HG03039 (cell line): ENCODE results near the gene RBPJ.
"Not testable (repeated sequence)": the region's sequence is repeated elsewhere in the genome, so short reads cannot be mapped to it uniquely, and the experiment has no call there.

Source experiments
- ATAC-seq: cut with Tn5 transposase; IDR thresholded peaks from one replicate; pipeline ENCODE4 v1.9.1; 2021; ENCODE audit warnings: mild to moderate bottlenecking, moderate library complexity; ENCODE audit not compliant: unreplicated experiment

Gene RBPJ

DNA sequence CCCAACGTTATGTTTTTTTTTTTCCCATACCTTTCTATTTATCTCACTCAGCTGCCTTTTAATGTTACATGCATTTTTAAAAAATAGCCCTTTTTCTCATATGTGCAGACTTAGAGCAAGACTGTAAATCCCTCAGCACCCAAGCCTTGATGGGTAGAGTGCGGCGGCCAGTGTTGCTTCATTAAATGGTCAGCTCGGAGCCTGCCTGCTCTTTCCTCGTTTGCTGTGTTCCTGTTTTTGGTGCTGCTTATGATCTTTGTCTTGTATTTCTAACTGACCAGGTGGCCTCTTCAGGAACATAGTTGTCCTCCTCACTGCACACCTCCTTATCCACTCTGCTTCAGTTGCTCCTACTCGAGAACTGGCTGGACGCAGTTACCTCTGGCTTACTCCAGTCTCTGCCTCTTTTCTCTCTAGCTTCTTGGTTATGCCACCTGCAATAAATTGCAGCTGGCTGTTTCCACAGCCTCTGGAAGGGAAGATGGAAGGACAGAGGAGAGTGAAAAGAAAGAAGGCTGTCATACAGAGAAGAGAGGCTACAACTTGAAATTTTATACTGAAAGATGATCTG lies 10.7 kb downstream of the RBPJ start:
- no peak for ATAC-seq

DNA sequence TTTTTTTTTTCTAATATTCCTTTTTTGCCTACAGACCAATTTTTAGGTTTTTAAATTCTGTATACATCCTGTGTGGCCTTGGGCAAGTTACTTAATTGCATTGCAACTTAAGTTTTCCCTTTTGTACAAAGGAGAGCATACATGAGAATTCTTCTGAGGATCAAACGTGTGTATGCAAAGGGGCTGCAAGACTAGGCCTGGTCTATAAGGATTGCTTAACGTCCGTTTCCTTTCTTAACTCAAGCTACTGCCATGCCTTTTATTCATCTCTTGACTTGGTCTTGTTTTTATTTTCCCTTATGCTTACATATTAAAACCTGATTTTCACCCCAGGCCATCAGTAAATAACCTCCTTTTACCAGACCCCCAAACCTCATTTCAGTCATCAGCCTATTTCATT lies 13.6 kb downstream of the RBPJ start:
- ATAC-seq, result no peak

GRCh38 chr4:26337612-26338011 lies 16.8 kb downstream of the RBPJ start:
- ATAC-seq, result no peak

DNA sequence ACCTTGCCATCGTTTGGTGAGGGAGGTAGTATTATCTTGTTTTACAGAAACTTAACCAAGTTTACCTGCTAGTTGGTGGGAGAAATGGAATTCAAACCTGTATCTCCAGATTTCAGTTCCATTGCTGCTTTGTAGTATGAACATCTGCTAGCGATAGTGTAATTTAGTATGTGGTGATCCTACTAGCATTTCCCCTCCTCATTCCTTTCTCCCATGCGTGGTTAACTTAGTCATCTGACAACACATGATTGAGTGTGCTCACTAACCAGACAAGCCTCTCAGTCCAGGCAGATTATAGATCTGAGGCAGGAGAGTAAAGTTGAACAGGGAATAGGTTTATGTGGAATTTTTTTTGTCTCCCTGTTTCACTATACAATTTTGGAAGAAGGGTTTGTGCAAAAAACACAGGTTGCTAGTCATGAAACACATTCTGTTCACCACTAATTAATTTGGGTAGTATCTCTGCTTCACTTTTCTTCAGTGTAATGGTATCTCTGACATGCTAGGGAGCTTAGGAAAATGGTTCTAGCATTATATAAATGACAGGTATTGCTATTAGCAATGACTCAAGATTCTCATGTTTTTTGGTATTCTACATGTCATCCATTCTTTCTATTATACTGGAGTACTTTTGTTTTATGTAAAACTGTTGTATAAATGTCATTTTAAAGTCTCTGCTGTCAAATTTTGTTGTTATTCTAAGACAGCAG lies 21.7 kb downstream of the RBPJ start:
- peak; percentile 48 for ATAC-seq

- no peak for ATAC-seq
Observed at GRCh38 chr4:26343038-26343398, 22.2 kb downstream of the RBPJ start.

DNA sequence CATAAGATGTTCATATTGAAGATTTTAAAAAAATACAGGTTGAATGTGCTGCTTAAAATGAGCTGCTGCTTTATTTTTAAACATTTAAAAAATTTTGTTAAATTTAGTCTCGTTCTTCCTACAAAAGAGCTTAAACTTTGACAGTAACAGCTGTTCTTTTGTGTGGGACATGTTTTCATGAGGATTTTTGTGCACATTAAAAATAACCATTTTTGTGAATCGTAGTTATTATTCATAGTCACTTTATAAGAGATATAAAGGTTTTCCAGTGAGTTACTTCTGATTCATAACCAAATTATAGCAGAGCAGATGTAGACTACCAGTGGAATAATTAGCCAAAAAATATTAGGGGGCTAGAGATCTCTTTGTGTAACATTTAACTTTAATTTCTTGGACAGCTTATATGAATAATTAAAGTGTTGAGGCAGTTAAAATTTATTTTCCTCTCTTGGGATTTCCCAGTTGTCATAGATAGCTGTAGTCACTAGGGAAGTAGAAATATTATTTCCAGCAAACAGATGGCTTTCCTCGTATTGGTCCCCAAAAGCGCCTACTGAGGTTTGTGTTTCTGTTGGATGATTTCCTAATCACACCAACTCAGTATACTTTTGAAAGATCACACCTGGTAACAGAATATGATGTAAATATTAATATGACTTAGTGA lies 24.2 kb downstream of the RBPJ start:
- ATAC-seq, result no peak

DNA sequence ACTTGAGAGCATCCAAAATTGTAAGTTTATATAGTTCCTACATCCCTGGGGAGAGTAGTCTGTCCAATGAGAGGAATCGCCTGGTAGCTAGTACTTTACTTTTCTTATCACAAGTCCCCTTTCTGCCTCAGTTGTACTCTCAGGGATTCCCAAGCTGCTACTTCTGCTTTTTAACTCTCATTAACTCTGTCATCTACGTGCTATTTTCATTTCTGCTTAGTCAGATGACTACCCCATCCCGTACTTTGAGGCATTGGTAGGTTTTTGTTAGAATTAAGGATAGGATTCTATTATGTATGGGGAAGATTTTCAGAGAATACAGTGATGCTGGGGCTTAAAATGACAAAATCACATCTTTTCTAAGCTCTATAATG lies 24.7 kb downstream of the RBPJ start:
- ATAC-seq, result no peak

GRCh38 chr4:26346203-26346620 lies 25.4 kb downstream of the RBPJ start:
- no peak for ATAC-seq

GRCh38 chr4:26349496-26349895 lies 28.7 kb downstream of the RBPJ start:
- ATAC-seq, result no peak

- no peak for ATAC-seq
Observed at GRCh38 chr4:26351685-26352084, 30.9 kb downstream of the RBPJ start.

- no peak for ATAC-seq
Observed at GRCh38 chr4:26354491-26354890, 33.7 kb downstream of the RBPJ start.

DNA sequence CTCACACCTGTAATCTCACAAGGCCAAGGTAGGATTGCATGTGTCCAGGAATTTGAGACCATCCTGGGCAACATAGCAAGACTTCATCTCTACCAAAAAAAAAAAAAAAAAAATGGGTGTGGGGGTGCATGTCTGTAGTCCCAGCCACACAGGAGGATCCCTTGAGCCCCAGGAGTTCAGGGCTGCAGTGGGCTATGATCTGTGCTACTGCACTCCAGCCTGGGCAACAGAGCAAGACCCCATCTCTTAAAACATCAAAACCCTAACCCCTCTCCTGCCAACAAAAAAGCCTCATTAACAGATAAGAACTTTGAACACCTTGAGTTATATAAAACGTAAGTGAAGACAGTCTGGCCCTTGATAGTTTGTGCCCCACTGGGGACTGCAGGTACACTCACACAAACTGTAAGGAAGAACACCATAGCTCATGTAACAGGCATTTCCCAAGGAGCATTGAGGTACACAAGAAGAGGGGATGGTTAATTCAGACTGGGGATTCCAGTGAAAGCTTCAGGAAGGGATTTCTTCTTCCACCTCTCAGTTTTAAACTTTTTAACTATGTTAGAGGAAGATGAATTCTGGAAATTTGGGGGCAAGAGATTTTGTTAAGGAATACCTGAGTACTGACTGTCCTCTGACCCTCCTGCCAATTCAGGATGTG lies 34.7 kb downstream of the RBPJ start:
- no peak for ATAC-seq

DNA sequence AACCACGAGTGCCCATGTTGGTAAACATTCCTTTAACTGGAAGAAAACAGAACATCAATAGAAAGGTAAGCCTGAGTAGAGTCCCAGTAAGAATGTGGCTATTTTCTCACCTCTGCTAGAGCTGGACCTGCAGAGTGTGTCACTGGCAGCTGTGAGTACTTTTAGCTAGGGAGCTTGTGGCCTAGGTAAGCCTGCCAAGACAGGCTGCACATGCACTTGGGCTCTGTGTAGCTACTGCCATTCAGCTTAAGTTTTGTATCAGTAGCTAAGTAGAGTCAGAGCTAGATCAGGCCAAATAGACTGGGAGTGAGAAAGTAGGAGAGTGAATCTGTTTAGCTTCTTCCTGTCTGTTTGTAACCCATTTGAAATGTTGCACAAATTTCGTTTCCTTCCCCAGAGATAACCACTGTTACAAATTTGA lies 35.3 kb downstream of the RBPJ start:
- no peak for ATAC-seq

DNA sequence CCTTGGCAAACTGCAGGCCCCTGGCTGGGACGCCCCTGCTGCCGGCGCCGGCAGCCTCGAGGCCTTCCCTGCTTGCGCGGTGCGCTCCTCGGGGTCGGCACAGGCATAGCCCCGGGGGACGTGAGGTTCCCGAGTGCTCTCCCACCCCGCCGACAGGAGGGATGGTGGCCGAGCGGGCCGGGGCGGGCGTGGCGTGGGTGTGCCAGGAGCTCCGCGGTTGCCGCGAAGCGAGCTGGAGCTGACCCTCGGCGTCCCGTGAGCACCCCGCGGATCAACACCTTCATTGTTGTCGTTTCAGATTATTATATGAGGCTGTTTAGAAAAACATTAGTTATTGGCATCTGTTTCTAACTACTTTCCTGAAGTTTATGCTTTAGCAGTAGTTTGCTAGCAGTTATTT lies 38.7 kb downstream of the RBPJ start:
- ATAC-seq, result not testable (repeated sequence)

GRCh38 chr4:26360273-26360672 lies 39.5 kb downstream of the RBPJ start:
- no peak for ATAC-seq

DNA sequence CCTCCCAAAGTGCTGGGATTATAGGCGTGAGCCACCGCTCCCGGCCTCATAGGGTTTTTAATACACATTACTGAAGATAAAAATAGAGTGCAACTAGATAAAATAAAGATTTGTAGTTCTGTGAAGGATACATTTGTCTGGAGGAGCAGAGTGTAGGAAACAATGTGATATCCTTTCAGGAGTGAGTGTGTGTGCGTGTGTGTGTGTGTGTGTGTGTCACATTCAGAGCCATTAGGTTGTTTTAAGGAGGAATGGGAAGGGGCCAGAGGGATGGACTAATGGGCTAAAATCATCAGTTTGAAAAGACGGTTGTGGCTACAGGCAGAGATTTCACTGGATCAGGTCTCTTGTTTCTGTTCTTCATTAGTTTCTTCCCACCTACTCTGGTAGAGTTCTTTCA lies 40.0 kb downstream of the RBPJ start:
- no peak for ATAC-seq

DNA sequence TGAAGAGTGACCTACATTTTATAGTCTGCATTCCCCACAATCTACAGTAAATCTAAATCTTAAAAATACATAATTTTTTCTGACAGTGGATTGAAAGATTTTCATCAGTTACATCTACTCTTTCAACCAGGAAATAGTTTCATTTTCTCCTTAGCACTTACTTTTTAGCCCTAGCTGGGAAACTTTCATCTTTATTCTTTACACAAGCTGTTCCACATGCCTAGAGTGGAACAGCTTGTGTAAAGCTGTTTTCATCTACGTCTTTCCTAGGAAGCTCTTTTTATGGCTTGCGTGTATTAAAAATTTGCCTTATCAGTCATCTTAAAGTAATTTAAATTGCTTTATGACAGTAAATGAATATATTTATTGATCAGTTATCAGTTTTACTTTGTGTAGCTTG lies 40.5 kb downstream of the RBPJ start:
- ATAC-seq, result no peak

GRCh38 chr4:26362745-26363439 lies 42.1 kb downstream of the RBPJ start:
- no peak for ATAC-seq

GRCh38 chr4:26365537-26366150 lies 44.8 kb downstream of the RBPJ start:
- ATAC-seq, result no peak

- ATAC-seq, result no peak
Observed at GRCh38 chr4:26367811-26368210, 47.0 kb downstream of the RBPJ start.

GRCh38 chr4:26368685-26369084 lies 47.9 kb downstream of the RBPJ start:
- ATAC-seq, result no peak
